Right ventricle myocardium superior (tissue), 1 donor: ENCODE results near the gene MEI1. TPM values are rescaled to one million over a fixed set of nuclear protein-coding genes. Genes with fewer than 3 reads are reported as not detected.

Experiments used
- ATAC-seq: fragments of 200-7000 bp; cut with Tn5 transposase; one replicate; pipeline ENCODE4 v1.9.1; 2020; ENCODE audit warnings: mild to moderate bottlenecking; ENCODE audit not compliant: poor library complexity
- DNase-seq: peaks from one replicate; pipeline ENCODE4 v3.0.0-alpha.2; 2020
- intact Hi-C: fragments of 100-400 bp; cut with DNase I; formaldehyde crosslinking; loops from one replicate; pipeline ENCODE4 v1.11.2; 2022
- total RNA-seq: library from RNA; stranded (reverse); fragmentation: NEBNext Ultra II Directional; extraction: Animal tissue kit (Norgen Biotek cat#: 25700); gene quantifications from one replicate; pipeline ENCODE4 v1.2.1, GENCODE V29; 2021
- donor health status: DM: no; HTN: yes; CAD: no; lungs with severe emphysema.

Gene MEI1
- total RNA-seq, 1 donor from 2014 or later: not detected

DNA sequence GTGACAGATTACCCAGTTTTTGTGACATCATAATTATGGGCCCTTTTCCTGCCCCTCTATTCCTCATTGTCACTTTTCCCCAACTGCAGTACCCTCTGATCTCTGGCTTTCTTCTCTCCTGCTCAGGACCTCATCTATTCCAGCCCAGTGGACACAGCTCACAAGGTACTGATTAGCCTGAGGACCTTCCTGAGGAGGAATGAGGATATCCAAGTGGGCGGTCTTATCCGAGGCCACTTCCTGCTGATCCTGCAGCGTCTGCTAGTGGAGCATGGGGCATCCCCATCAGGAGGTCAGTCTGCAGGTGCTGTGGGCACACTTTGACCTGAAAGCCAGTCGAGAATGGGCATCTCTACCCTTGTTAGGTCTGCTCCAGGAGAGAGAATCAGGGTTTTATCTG lies 76.7 kb downstream of the MEI1 start:
- ATAC-seq: no peak
- no peak for DNase-seq
- intact Hi-C loops: no loop called here

- no peak for ATAC-seq
- no peak for DNase-seq
- intact Hi-C loops: no loop called here
Measured at GRCh38 chr22:41776381-41776780, 77.1 kb downstream of the MEI1 start.

DNA sequence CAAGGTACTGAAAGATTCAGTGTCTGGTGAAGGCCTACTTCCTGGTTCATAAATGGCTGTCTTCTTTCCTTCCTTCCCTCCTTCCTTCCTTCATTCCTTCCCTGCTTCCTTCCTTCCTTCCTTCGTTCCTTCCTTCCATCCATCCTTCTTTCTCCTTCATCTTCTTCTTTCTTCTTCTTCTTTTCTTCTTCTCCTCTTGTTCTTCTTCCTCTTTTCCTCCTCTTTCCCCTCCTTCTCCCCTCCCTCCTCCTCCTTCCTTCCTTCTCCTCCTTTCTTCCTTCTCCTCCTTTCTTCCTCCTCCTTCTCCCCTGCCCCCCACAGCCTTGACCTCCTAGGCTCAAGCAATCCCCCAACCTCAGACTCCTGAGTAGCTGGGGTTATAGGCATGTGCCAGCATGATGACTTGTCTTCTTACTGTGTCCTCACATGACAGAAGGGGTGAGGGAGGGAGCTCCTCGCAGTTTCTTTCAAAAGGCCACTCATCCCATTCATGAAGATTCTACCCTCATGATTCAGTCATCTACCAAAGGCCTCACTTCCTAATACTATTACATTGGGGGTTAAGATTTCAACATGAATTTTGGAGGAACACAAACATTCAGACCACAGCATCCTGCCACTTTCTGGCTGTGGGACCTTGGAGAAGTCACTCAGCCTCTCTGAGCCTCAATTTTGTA lies 78.6 kb downstream of the MEI1 start:
- DNase-seq: no peak
- intact Hi-C loops: no loop called here
- no peak for ATAC-seq

DNA sequence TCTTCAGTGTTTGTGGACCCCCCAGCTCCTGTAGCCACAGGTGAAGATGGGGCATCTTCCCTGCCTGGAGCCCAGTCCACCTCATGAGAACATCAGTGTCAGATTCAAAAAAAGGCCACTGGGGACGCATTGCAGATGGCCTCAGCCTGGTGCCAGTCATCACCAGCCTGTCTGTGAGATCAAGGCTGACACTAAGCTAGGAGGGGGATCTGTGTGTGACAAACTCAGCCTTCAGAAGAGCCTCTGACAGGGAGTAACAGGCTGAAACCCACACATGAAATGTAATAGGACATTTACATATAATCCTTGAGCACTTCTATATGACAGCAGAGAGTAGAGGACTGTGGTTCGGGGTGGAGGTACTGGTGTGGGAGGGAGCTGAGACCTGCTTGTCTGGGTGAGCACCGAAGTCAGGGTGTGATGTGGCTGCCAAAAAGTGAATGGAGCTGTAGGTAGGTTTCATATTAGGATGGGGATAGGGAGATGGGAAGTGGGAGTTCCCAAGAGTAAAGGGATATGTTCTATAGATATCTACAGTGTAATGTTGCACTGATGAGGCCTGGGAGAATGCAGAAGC lies 80.7 kb downstream of the MEI1 start:
- DNase-seq: no peak
- intact Hi-C loops: no loop called here

DNA sequence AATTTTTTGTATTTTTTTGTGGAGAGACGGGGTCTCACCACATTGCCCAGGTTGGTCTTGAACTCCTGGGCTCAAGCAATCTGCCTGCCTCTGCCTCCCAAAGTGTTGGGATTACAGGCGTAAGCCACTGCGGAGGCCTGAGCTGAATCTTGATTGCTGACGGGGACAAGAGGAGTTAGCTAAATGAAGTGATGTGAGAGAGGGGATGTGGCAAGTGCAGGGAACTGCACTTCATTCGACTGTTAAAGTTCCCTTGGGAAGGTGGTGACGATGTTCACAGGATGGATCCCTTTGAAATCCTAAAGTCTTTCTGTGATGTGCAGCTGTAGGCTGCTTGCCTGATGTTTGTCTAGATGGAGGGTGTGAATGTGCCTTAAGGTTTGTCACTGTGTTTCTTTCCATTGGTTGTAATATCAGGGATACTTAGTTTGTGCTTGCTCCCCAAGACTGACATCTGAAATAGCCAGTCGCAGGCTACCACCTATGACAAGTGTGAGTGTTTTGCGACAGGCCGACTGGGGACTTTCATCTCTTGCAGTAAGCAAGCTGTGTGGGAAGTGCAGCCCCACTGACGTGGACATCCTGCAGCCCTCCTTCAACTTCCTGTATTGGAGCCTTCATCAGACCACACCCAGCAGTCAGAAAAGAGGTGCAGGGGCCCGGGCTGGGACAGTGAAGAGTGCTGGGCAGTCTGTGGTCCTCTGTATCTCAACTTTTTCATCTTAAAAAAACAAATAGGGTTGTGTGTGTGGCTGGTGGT lies 81.6 kb downstream of the MEI1 start:
- DNase-seq: peak; percentile 80
- ATAC-seq: peak; percentile 68
- intact Hi-C loops: no loop called here

More for the DNA sequence above, 80.7 kb downstream of the MEI1 start:
- no peak for ATAC-seq

DNA sequence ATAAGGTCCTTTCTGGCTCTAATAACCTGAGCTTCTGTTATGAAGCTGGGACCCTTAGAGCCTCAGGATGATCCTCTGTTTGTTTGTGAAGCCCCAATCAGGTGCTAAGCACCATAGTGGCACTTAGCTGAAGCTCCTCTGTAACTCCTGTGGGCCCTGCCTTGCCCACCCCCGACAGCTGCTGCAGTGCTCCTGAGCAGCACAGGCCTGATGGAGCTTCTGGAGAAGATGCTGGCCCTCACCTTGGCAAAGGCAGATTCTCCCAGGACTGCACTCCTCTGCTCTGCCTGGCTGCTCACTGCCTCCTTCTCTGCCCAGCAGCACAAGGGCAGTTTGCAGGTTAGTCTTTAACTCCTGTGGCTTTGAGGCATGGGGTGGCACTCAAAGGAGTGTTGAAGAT lies 82.2 kb downstream of the MEI1 start:
- DNase-seq (no peak), ATAC-seq (no peak)
- intact Hi-C loops: no loop called here

DNA sequence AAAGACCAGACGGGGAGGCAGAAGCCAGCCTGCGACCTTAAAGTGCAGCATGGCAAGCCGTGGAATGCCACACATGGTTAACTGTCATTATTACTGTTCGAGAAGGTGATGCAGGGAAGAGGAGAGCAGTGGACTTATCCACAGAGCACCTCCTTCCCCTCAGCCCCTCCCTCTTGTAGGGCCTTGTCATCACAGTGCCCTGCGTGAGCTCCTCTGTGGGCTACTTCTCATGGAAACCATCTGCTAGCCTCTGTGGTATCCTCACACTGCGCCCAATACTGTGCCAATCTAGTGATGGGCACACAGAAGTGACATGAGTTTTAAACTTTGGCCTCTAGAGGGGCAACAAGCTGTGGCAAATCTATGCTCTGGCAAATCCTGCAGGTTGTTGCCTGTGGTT lies 83.0 kb downstream of the MEI1 start:
- intact Hi-C loops: no loop called here
- ATAC-seq: no peak
- no peak for DNase-seq

GRCh38 chr22:41782751-41783150 lies 83.4 kb downstream of the MEI1 start:
- DNase-seq: no peak
- intact Hi-C loops: no loop called here
- no peak for ATAC-seq

- intact Hi-C loops: no loop called here
- no peak for DNase-seq
- ATAC-seq: no peak
Measured at GRCh38 chr22:41787331-41787730, 88.0 kb downstream of the MEI1 start.

GRCh38 chr22:41793871-41794270 lies 94.6 kb downstream of the MEI1 start:
- DNase-seq (no peak), ATAC-seq (no peak)
- intact Hi-C loops: no loop called here

GRCh38 chr22:41798736-41799135 lies 99.4 kb downstream of the MEI1 start:
- intact Hi-C loops: no loop called here

GRCh38 chr22:41799486-41800347 lies 100.4 kb downstream of the MEI1 start:
- ATAC-seq (peak; percentile 73), DNase-seq (peak; percentile 57)
- intact Hi-C loops: no loop called here

More at GRCh38 chr22:41798736-41799135, 99.4 kb downstream of the MEI1 start:
- no peak for ATAC-seq
- DNase-seq: no peak

DNA sequence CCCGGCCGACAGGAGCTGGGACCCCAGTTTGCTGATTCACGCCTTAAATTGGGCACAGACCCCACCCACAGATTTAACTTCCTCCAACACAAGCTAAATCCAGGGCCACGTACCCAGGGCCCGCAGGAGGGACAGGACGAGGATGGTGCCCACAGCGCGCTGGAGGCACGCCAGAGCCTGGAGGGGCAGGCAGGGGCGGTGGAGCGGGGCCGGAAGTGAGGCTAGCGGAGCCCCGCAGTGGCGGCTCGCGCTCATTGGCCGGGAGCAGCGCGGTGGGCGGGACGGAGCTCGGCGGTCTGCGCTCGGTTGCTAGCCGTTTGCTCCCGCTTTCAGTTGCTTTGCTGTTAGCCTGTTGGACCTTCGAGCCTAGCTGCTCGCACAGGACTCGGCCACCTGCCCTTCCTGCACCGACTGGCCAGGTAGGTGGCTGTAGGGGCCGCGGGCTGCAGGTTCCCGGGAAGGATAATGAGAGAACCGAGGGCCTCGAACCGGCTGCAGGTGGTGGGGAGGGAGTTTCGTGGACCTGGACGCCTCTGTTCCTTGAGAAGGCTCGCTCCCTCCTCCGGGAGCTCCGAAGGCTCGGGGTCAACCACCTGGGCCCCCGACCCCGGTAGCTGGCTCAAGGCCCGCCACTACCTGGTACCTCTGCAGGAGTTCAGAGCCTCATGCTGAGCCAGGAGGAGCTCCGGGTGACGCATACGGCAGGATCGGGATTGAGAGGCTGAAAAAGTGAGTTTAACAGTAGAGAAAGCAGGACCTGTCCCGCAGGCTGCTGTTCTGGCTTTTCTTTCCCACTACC lies 101.2 kb downstream of the MEI1 start, which contains the start of gene CCDC134:
TSS of gene CCDC134 (plus strand) at position 332 of the 799 bp plus-strand sequence. CDS start 8,212 bp downstream, outside the sequence.
- DNase-seq (peak; percentile 96), ATAC-seq (peak; percentile 99)
- intact Hi-C loops: no loop called here

DNA sequence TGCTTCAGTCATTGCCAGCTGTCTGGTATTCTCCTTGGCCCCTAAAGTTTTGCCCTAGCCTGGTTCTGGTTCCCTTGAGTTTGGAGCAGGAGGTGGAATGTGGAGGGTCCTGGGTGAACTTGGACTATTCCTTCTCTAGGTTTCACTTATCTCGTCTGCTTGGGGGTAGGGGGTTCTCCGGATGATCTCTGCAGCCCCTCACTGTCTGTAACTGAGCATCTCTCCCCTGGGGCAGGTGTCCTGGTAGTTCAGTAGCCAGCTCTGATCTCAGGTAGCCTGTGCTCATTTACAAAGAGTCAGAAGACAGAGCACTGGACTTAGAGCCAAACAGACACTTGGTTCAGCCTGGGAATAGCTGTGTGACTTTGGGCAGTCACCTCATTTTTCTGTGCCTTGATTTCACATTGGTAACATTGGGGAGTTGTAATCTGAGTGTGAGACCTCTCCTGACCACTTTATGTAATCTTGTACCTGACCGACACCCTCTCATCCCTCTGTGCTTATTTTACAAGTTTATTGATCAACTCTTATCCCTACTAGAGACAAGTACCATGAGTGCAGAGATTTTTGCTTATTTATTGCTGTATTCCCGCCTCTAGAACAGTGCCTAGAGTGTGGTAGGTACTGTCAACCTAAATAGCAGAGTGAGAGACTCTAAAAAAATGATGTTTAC lies 102.0 kb downstream of the MEI1 start:
- no peak for DNase-seq
- intact Hi-C loops: no loop called here
- no peak for ATAC-seq

DNA sequence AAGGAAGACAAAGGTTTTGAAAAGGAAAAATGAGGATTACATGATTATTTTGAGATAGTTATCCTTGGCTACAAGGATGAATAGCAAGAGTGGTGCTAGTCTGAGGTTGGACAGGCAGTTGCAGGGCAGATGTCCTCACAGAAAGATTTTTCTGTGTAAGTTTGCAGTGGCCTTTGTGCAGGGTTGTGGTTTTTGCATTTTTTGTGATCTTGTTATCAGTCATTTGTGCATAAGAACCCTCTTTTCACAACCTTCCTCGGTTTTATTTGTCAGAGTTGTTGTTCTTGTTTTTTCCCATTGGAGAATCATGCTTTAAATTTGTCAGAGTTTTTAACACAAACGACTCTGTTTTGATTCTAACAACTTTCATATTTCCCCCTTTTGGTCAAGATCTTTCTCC lies 102.6 kb downstream of the MEI1 start:
- intact Hi-C loops: no loop called here
- no peak for DNase-seq

GRCh38 chr22:41805639-41806038 lies 106.3 kb downstream of the MEI1 start:
- intact Hi-C loops: no loop called here
- ATAC-seq (no peak), DNase-seq (no peak)

More for the DNA sequence above, 102.6 kb downstream of the MEI1 start:
- no peak for ATAC-seq

DNA sequence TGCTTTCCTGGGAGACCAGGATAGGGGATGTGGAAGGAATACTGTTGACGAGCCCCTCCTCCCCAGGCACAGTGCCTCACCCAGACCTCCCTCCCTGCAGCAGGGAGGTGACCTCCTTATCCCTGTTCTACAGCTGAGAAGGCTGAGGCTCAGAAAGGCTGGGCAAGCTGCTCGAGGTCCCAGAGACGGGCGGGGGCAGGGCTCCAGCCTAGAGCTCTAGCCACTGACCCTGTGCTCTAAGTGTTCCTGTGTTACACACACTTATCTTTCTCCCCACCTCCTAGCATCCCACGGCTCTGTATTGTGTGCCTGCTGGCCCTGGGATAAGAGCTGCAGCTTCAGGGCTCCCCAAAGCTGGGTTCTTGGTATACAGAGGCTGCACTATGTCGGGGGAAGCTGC lies 109.1 kb downstream of the MEI1 start:
- DNase-seq (no peak), ATAC-seq (no peak)
- intact Hi-C loops: no loop called here

DNA sequence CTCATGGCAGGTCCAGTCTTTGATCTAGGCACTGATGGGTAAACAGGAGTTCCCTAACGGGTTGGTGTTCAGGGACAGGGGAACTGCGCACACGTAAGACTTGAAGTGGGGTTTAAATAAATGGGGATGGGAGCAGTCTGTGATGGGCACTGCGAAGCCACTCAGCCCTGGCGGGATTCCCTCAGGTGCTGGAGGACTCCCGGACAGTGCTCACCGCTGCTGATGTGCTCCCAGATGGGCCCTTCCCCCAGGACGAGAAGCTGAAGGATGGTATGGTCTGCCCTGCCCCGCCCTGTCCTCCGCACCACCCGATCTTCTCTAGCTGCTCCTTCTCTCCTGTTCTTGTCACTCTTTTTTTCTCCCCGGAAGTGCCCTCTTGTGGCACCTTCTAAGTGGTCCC lies 110.7 kb downstream of the MEI1 start:
- no peak for DNase-seq
- intact Hi-C loops: no loop called here
- ATAC-seq: no peak
